Lower lobe of right lung (tissue), 2 donors: ENCODE data around the gene HSCB. TPM values are rescaled to one million over a fixed set of nuclear protein-coding genes. Genes with fewer than 3 reads are reported as not detected.
A peak's percentile ranks its signal among the peaks of the same experiment; 100 is the strongest.
"Not testable (repeated sequence)": the region's sequence is repeated elsewhere in the genome, so short reads cannot be mapped to it uniquely, and the experiment has no call there.

Experiments used
- ATAC-seq, 2 donors: fragments of 200-7000 bp; cut with Tn5 transposase; one replicate each; pipeline ENCODE4 v1.9.1; 2020 to 2022; ENCODE audit warnings: mild to moderate bottlenecking in 2 of 2, moderate library complexity in 2 of 2
- DNase-seq: peaks from one replicate; pipeline ENCODE4 v3.0.0-alpha.2; 2020
- H3K27ac ChIP-seq: fragments of 200-600 bp; one replicate; pipeline ENCODE4 v1.8.0; 2022
- H3K27me3 ChIP-seq: fragments of 200-600 bp; one replicate; pipeline ENCODE4 v1.8.0; 2022; ENCODE audit warnings: low read depth
- H3K36me3 ChIP-seq: fragments of 200-600 bp; one replicate; pipeline ENCODE4 v1.8.0; 2022; ENCODE audit warnings: mild to moderate bottlenecking
- H3K4me1 ChIP-seq: fragments of 200-600 bp; one replicate; pipeline ENCODE4 v1.8.0; 2022
- H3K4me3 ChIP-seq: fragments of 200-600 bp; one replicate; pipeline ENCODE4 v1.8.0; 2022; ENCODE audit warnings: mild to moderate bottlenecking
- H3K9me3 ChIP-seq: fragments of 200-600 bp; one replicate; pipeline ENCODE4 v1.8.0; 2022
- intact Hi-C: fragments of 100-400 bp; cut with DNase I; formaldehyde crosslinking; loops from one replicate; pipeline ENCODE4 v1.11.0; 2022
- total RNA-seq: library from RNA; stranded (reverse); fragmentation: NEBNext Ultra II Directional; extraction: Animal tissue kit (Norgen Biotek cat#: 25700); gene quantifications from one replicate; pipeline ENCODE4 v1.2.1, GENCODE V29; 2021
- TF ChIP-seq, protein P1 (sequence below): fragments of 200-600 bp; IDR thresholded peaks from one replicate; pipeline ENCODE4 v1.8.0; 2022; ENCODE audit warnings: antibody characterized with exemption, mild to moderate bottlenecking
- donor health status: DM: no; HTN: yes; CAD: no; lungs with severe emphysema.

HSCB gene
- total RNA-seq, 1 donor from 2014 or later = 13.4 TPM

DNA sequence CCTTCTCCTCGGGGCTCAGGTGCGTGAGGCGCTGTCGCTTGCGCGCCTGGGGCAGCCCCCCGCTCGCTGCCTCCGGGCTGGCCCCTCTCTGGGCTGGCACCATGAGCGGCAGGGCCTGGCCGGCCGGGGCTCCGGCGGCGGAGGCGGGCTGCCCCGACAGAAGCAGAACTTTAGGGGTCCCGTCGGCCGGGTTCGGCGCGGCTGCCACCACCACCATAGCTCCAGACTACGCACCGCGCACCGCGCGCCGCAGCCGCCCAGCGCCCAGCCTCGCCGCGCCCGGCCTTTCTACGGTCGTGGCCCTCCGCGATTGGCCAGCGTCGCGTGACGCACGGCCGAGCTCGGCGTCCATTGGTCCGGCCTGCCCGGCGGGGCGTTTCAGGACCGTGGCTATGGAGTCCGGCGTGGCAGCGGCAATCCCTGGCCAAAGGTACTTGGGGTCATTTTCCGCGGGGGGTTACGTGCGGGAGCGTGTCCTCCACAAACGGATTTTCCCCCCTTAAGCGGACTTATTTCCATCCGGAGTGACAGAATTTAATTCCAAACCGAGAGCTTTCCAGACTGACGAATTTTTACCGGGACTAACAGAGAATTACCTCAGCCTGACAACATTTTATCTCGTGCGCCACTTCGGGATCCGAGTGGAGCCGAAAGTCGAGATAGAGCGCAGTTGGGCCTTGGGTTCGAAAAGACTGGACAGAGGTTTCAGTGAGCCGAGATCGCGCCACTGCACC is 58.6 kb downstream of the HSCB start, which contains the start of gene XBP1:
XBP1 (minus strand) TSS at position 262 of the 734 bp plus-strand sequence.
- Histone ChIP-seq H3K36me3 (peaks cover 33% of the 10 kb centered on the region), H3K27ac (peak within 1 kb of the TSS; percentile 100), H3K27me3 (no peaks in the 10 kb centered on the region), H3K4me3 (peak within 1 kb of the TSS; percentile 65), H3K4me1 (peaks cover 61% of the 10 kb centered on the region), H3K9me3 (no peaks in the 10 kb centered on the region)
- TF ChIP-seq, protein P1, sequence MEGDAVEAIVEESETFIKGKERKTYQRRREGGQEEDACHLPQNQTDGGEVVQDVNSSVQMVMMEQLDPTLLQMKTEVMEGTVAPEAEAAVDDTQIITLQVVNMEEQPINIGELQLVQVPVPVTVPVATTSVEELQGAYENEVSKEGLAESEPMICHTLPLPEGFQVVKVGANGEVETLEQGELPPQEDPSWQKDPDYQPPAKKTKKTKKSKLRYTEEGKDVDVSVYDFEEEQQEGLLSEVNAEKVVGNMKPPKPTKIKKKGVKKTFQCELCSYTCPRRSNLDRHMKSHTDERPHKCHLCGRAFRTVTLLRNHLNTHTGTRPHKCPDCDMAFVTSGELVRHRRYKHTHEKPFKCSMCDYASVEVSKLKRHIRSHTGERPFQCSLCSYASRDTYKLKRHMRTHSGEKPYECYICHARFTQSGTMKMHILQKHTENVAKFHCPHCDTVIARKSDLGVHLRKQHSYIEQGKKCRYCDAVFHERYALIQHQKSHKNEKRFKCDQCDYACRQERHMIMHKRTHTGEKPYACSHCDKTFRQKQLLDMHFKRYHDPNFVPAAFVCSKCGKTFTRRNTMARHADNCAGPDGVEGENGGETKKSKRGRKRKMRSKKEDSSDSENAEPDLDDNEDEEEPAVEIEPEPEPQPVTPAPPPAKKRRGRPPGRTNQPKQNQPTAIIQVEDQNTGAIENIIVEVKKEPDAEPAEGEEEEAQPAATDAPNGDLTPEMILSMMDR = no peak
- ATAC-seq (peak; percentile 96 to 99), DNase-seq (peak; percentile 96)
- intact Hi-C loops = no loop called here

DNA sequence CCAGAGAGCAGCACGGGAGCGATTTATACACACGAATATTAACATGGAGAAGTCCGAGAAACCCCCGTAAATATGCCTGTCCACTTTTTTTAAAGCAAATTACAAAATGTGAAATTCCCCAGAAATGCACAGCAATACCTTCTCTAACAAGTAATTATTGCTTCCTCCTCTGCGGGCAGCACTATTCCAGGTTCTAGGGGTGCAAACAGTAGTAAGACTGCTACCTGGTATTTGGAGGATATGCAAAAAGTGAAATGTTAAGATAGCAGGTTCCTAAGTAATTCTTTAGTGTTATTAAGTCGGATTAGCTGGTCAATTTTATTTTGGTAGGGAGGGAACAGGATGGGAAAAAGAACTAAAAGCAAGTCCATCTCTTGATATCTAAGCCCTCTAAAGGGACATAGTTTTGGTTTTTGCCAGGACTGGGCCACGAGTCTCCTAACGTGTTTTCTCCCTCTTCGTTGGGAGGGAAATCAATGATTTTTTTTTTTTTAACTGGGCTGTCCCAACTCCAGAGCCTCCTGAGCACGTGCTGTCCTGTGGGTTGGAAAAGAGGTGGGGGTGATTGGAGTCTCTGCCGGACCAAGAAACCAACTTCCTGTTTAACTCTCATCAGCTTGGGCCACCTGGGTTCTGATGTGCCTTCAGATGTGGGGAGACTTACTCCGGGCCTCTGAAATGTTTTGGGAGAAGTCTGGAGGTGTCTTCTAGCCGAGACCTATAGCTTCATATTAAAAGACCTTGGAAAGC is 60.2 kb downstream of the HSCB start:
- ATAC-seq = no peak

DNA sequence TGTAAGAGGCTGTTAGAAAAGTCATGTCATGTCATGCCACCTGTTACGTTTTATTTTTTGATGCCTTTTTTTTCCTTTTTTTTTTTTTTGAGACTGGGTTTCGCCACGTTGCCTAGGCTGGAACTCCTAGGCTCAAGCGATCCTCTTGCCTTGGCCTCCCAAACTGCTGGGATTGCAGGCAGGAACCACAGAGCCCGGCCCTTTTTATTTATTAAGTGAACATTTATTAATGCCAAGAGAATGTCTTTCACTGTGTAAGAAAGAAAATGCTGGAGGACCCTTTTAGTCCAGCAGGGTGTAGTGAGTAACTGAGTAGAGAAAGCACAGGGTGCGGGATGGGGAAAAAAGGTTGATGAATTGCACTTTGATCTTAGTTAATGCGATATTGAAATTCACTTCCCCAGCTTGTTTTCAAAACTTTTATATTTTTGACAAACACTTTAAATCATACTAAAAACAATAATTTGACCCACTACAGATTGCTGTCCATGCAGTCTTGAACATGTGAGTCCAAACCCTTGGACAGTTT is 60.8 kb downstream of the HSCB start:
- no peaks in the 10 kb centered on the region for H3K27me3 ChIP-seq
- no peak overlapping the region for H3K4me3 ChIP-seq
- ATAC-seq (no peak), DNase-seq (no peak)
- intact Hi-C loops = no loop called here
- TF ChIP-seq, protein P1 = no peak
- H3K36me3 ChIP-seq = peaks cover 11% of the 10 kb centered on the region
- no peaks in the 10 kb centered on the region for H3K9me3 ChIP-seq
- H3K4me1 ChIP-seq = peaks cover 41% of the 10 kb centered on the region
- peak overlapping the region; percentile 100 for H3K27ac ChIP-seq

More for the DNA sequence above, 60.2 kb downstream of the HSCB start:
- H3K27ac ChIP-seq = peak overlapping the region; percentile 100
- intact Hi-C loops = no loop called here
- H3K27me3 ChIP-seq = no peaks in the 10 kb centered on the region
- no peak for DNase-seq
- peaks cover 17% of the 10 kb centered on the region for H3K36me3 ChIP-seq
- H3K9me3 ChIP-seq = no peaks in the 10 kb centered on the region
- peaks cover 45% of the 10 kb centered on the region for H3K4me1 ChIP-seq
- peak overlapping the region; percentile 65 for H3K4me3 ChIP-seq
- TF ChIP-seq, protein P1 = no peak

DNA sequence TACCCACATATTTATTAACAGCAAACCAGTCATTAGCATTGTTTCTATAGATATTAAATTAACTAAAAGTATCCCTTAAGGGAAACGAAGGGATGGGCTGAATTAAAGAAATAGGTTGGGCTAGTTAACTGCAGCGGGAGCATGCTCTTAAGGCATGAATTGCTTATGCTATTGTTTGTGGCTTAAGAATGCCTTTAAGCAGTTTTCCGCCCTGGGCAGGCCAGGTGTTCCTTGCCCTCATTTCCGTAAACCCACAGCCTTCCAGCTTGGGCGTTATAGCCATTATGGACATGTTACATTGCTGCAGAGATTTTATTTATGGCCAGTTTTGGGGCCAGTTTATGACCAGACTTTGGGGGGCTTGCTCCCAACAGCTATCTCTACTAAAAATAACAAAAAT is 63.6 kb downstream of the HSCB start:
- H3K27ac ChIP-seq, H3K9me3 ChIP-seq, H3K27me3 ChIP-seq, DNase-seq, intact Hi-C loops, H3K4me3 ChIP-seq, H3K36me3 ChIP-seq, ATAC-seq: not testable (repeated sequence)
- peaks cover 50% of the 10 kb centered on the region for H3K4me1 ChIP-seq

Other genes with a start within 250 kb of the HSCB start
- gene TTC28, start 62.2 kb upstream of the HSCB start, total RNA-seq = 39.6 TPM
- gene CHEK2, start 219 bp upstream of the HSCB start, total RNA-seq = 10.0 TPM
- 21.4 TPM for gene CCDC117, start 30.7 kb downstream of the HSCB start, total RNA-seq
- 216 TPM for gene XBP1, start 58.5 kb downstream of the HSCB start, total RNA-seq
- 11.3 TPM for gene ZNRF3, start 141.5 kb downstream of the HSCB start, total RNA-seq